ENCODE results near the gene PCID2.

PCID2 gene

DNA sequence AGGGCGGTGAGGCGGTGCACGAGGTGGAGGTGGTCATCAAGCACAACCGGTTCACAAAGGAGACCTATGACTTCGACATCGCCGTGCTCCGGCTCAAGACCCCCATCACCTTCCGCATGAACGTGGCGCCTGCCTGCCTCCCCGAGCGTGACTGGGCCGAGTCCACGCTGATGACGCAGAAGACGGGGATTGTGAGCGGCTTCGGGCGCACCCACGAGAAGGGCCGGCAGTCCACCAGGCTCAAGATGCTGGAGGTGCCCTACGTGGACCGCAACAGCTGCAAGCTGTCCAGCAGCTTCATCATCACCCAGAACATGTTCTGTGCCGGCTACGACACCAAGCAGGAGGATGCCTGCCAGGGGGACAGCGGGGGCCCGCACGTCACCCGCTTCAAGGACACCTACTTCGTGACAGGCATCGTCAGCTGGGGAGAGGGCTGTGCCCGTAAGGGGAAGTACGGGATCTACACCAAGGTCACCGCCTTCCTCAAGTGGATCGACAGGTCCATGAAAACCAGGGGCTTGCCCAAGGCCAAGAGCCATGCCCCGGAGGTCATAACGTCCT lies 59.4 kb downstream of the PCID2 start:
- no peak for DNase-seq (ENCODE audit: low read depth)

DNA sequence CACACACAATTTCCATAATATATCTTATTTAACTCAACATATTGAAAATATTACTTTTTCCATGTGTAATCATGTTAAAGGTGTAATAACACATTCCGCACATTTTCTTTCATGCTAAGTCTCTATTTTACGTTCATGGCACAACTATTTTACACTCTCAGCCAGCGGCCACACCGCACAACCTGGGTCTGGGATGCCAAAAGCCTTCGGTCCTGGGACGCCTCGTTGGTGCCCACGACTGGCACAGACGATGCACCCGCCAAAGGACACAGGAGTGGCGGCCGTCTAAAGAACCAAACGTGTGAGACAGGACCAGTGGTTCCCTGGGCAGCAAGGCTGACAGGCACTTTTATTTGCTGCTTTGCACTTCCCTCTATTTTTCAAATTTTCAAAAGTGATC lies 60.1 kb downstream of the PCID2 start:
- no peak for DNase-seq (ENCODE audit: low read depth)

- no peak for DNase-seq (ENCODE audit: low read depth)
Observed at GRCh38 chr13:113147206-113147605, 61.3 kb downstream of the PCID2 start.

- DNase-seq (ENCODE audit: low read depth) = no peak
Observed at GRCh38 chr13:113146750-113147149, 61.7 kb downstream of the PCID2 start.

GRCh38 chr13:113145911-113146598 lies 62.4 kb downstream of the PCID2 start:
- no peak for DNase-seq (ENCODE audit: low read depth)

- DNase-seq (ENCODE audit: low read depth) = no peak
Observed at GRCh38 chr13:113145496-113145895, 63.0 kb downstream of the PCID2 start.

GRCh38 chr13:113144255-113144629 lies 64.2 kb downstream of the PCID2 start:
- DNase-seq (ENCODE audit: low read depth) = no peak

DNA sequence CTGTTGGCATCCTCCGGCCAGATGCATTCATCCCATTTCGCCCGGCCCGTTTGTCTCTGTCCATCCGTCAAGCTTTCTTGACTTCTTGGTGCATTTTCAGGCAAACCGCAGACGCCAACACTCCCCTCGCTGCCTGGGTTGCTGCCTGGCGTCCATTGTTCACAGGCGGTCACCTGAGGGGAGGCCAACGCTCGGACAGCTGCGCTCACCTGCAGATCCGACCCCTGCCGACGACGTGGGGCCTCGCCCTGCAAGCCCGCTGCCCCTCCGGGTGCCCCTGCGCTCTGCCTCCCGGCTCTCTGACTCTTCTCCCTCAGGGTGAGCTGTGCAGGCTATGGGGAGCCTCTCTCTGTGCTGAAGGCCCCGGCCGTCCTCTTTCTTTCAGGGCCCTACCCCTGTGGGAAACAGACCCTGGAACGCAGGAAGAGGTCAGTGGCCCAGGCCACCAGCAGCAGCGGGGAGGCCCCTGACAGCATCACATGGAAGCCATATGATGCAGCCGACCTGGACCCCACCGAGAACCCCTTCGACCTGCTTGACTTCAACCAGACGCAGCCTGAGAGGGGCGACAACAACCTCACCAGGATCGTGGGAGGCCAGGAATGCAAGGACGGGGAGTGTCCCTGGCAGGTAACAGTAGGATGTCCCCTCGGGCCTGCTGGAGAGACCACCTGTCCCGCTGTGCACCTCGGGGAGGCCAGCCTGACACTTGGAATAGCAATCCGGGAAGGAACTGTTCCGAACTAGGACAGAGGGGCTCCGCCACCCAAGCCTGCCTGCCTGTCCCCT lies 64.8 kb downstream of the PCID2 start:
- DNase-seq (ENCODE audit: low read depth) = no peak

GRCh38 chr13:113142876-113143275 lies 65.6 kb downstream of the PCID2 start:
- DNase-seq (ENCODE audit: low read depth) = no peak

GRCh38 chr13:113141601-113141970 lies 66.9 kb downstream of the PCID2 start:
- no peak for DNase-seq (ENCODE audit: low read depth)

DNA sequence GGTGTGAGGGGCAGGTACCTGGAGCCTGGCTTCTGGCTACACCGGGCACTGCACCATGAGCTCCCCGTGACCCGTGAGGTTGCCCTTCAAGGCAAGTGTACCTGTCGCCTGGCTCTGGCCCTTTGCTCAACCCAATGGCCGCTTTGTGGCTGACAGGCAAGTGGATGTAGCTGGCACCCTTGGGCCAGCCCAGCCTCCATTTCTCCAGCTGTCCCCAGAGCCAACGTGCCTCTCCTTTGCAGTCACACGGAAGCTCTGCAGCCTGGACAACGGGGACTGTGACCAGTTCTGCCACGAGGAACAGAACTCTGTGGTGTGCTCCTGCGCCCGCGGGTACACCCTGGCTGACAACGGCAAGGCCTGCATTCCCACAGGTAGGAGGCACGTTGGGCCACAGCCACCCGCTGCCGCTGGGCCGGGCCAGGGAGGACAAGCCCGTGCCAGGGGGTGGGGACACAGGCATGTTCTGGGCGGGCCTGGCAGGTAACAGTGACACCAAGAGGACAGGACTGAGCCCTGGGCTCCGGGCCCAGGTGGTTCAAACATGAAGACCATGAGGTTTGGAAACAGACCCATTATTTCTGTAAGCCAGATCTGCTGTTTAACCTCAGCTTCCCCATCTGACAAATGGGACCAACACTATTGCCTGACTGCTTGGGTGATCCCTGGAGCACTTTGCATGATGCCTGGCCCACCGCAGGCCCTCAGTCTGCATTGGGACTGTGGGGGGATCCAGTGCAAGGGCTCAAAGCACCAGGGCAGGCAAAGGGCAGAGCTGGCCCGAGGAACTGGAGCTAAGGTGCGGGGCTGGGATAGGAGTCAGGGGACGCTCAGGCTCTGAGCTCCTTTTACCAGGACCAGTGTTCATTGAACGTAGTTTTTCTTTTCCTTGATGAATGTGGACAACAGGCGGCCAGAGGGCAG lies 67.5 kb downstream of the PCID2 start:
- no peak for DNase-seq (ENCODE audit: low read depth)

DNA sequence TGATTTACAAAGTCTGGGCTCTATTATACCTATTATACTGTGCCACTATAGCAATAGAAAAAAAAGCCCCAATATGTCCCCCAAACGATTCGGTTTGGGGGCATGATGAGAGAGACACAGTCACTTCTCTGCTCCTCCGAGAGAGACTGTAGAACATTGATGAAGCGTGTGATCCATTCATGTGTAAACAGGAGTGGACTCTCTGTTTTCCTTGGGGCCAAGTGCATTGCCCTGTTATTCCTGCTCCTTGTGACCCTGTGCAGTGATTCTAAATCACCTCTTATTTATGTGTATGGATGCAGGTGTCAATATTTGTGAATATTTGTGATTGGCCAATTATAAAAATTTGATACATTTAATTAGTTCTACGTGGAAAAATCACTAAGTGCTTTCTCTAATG lies 68.9 kb downstream of the PCID2 start:
- no peak for DNase-seq (ENCODE audit: low read depth)

DNA sequence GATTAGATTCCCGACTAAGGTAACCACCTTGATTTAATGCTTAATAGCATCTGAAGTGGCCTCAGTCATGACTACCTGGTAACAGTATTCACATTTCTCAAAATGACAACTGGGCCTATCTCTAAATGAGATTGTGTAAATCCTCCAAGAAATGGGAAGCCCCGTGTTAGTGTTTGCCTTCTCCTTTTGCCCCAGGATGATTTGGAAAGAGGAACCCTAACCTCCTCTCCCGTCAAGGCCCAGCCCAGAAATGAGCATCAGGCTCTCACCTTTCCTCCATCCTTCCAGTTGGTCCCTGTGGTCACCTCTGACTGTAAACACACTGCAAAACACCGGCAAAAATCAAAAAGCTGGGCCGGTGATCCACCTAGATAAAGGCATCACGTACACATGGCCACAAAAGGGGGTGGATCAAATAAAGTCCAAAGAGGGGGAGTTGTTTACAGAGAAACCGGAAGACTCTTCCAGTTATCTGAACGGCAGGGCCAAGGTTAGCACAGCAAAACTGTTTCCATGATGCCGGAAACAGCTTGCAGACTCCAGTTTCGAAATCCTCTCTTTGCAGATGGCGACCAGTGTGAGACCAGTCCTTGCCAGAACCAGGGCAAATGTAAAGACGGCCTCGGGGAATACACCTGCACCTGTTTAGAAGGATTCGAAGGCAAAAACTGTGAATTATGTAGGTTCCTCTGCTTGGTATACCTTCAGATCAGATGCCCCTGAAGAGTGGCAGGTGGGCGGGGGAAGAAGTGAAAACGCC lies 69.5 kb downstream of the PCID2 start:
- no peak for DNase-seq (ENCODE audit: low read depth)

- no peak for DNase-seq (ENCODE audit: low read depth)
Observed at GRCh38 chr13:113137691-113138298, 70.7 kb downstream of the PCID2 start.

GRCh38 chr13:113135281-113135760 lies 73.1 kb downstream of the PCID2 start:
- DNase-seq (ENCODE audit: low read depth) = no peak

GRCh38 chr13:113129921-113130750 lies 78.3 kb downstream of the PCID2 start:
- DNase-seq (ENCODE audit: low read depth) = no peak

DNA sequence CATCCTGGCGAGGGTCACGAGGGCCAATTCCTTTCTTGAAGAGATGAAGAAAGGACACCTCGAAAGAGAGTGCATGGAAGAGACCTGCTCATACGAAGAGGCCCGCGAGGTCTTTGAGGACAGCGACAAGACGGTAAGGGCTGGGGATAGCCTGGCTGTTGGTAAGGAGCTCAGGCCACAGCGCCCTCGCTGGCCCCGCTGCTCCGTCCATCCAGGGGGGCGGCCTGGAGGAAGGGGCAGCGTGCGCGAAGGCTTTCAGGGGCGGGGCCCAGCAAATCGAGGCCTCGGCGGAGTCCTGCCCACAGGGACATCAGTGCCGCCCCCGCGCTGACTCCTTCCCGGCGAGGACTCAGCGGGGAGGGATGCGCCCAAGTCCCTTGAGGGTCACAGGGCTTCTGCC lies 79.0 kb downstream of the PCID2 start:
- DNase-seq (ENCODE audit: low read depth) = no peak

Measured in CMK (cell line).